H9 (cell line): Measurements from ENCODE around the gene BTBD3. TPM values are rescaled to one million over a fixed set of nuclear protein-coding genes. Genes with fewer than 3 reads are reported as not detected.

Source experiments
- DNase-seq: peaks from one replicate; pipeline ENCODE4 v3.0.0-alpha.2; 2017
- H2AFZ ChIP-seq: one replicate; pipeline ENCODE4 v1.6.1; 2013; ENCODE audit warnings: mild to moderate bottlenecking, low read length, control low read depth, moderate library complexity
- H2AK5ac ChIP-seq: 2 replicates; pipeline ENCODE4 v1.6.1; 2013; ENCODE audit warnings: low read length, control low read depth, mixed read lengths; ENCODE audit not compliant: insufficient read length
- H2BK120ac ChIP-seq: one replicate; pipeline ENCODE4 v1.6.1; 2013; ENCODE audit warnings: low read depth, mild to moderate bottlenecking, low read length, control low read depth, inconsistent platforms; ENCODE audit not compliant: poor library complexity, severe bottlenecking
- H2BK12ac ChIP-seq: 2 replicates; pipeline ENCODE4 v1.6.1; 2013; ENCODE audit warnings: low read length, control low read depth, mixed read lengths, low read depth; ENCODE audit not compliant: insufficient read length
- H2BK15ac ChIP-seq: 2 replicates; pipeline ENCODE4 v1.6.1; 2013; ENCODE audit warnings: low read depth, low read length, control low read depth
- H2BK20ac ChIP-seq: one replicate; pipeline ENCODE4 v1.6.1; 2013; ENCODE audit warnings: low read depth, mild to moderate bottlenecking, low read length, control low read depth, inconsistent platforms; ENCODE audit not compliant: poor library complexity, severe bottlenecking
- H2BK5ac ChIP-seq: 2 replicates; pipeline ENCODE4 v1.6.1; 2013; ENCODE audit warnings: low read length, control low read depth, mixed read lengths; ENCODE audit not compliant: insufficient read length
- H3K14ac ChIP-seq: 2 replicates; pipeline ENCODE4 v1.6.1; 2013; ENCODE audit warnings: low read length, control low read depth; ENCODE audit not compliant: insufficient read depth
- H3K18ac ChIP-seq: 2 replicates; pipeline ENCODE4 v1.6.1; 2013; ENCODE audit warnings: low read depth, mild to moderate bottlenecking, mixed read lengths, low read length, control low read depth; ENCODE audit not compliant: insufficient read length
- H3K23ac ChIP-seq: 2 replicates; pipeline ENCODE4 v1.6.1; 2013; ENCODE audit warnings: low read length, control low read depth, mixed read lengths, low read depth; ENCODE audit not compliant: insufficient read length
- H3K23me2 ChIP-seq: 2 replicates; pipeline ENCODE4 v1.6.1; 2013; ENCODE audit warnings: low read depth, mild to moderate bottlenecking, mixed read lengths, low read length, control low read depth; ENCODE audit not compliant: insufficient read length, poor library complexity, severe bottlenecking
- H3K27ac ChIP-seq: 2 replicates; pipeline ENCODE4 v1.5.1; 2013; ENCODE audit warnings: low read length, control low read depth, mixed read lengths, low read depth; ENCODE audit not compliant: insufficient read length
- H3K27me3 ChIP-seq: 2 replicates; pipeline ENCODE4 v1.6.1; 2013; ENCODE audit warnings: low read length, control low read depth, inconsistent platforms; ENCODE audit not compliant: insufficient read depth
- H3K4ac ChIP-seq: 2 replicates; pipeline ENCODE4 v1.6.1; 2013; ENCODE audit warnings: low read depth, mild to moderate bottlenecking, control low read depth, inconsistent platforms, low read length, moderate library complexity
- H3K4me1 ChIP-seq: 2 replicates; pipeline ENCODE4 v1.6.1; 2013; ENCODE audit warnings: low read length, control low read depth, inconsistent platforms; ENCODE audit not compliant: insufficient read depth
- H3K4me2 ChIP-seq: 2 replicates; pipeline ENCODE4 v1.6.1; 2013; ENCODE audit warnings: low read length, control low read depth, mixed read lengths; ENCODE audit not compliant: insufficient read length, insufficient read depth
- H3K56ac ChIP-seq: 2 replicates; pipeline ENCODE4 v1.6.1; 2013; ENCODE audit warnings: low read depth, mild to moderate bottlenecking, mixed read lengths, low read length, control low read depth; ENCODE audit not compliant: insufficient read length
- H3K79me1 ChIP-seq: 2 replicates; pipeline ENCODE4 v1.6.1; 2013; ENCODE audit warnings: low read depth, mild to moderate bottlenecking, moderate library complexity, low read length, control low read depth, inconsistent platforms; ENCODE audit not compliant: insufficient read depth, poor library complexity, severe bottlenecking
- H3K79me2 ChIP-seq: 2 replicates; pipeline ENCODE4 v1.6.1; 2013; ENCODE audit warnings: low read length, control low read depth, inconsistent platforms; ENCODE audit not compliant: insufficient read depth
- H3K9ac ChIP-seq: 2 replicates; pipeline ENCODE4 v1.6.1; 2013; ENCODE audit warnings: low read length, control low read depth, mixed read lengths; ENCODE audit not compliant: insufficient read length; ENCODE audit errors: extremely low read depth
- H3K9me3 ChIP-seq: one replicate; pipeline ENCODE4 v1.6.1; 2013; ENCODE audit warnings: low read depth, low read length, inconsistent platforms; ENCODE audit not compliant: control insufficient read depth
- H3T11ph ChIP-seq: one replicate; pipeline ENCODE4 v1.6.1; 2013; ENCODE audit warnings: mild to moderate bottlenecking, low read length, control low read depth, inconsistent platforms
- H4K20me1 ChIP-seq: one replicate; pipeline ENCODE4 v1.6.1; 2013; ENCODE audit not compliant: control insufficient read depth, insufficient read length, insufficient read depth
- H4K5ac ChIP-seq: 2 replicates; pipeline ENCODE4 v1.6.1; 2013; ENCODE audit warnings: low read depth, mild to moderate bottlenecking, mixed read lengths, low read length, control low read depth; ENCODE audit not compliant: insufficient read length
- H4K8ac ChIP-seq: replicated peaks from 2 replicates; pipeline ENCODE4 v1.6.1; 2013; ENCODE audit warnings: low read length, control low read depth, mixed read lengths, low read depth; ENCODE audit not compliant: insufficient read length
- H4K91ac ChIP-seq: 2 replicates; pipeline ENCODE4 v1.6.1; 2013; ENCODE audit warnings: low read depth, mild to moderate bottlenecking, moderate library complexity, mixed read lengths, low read length, control low read depth; ENCODE audit not compliant: insufficient read length
- H3K27ac Mint-ChIP-seq, 3 experiments: 2 replicates in 2 of 3; 3 replicates in 1 of 3; pipeline ENCODE4 v1.8.0; 2020 to 2021; ENCODE audit warnings: mixed read lengths in 3 of 3, mild to moderate bottlenecking in 1 of 3, moderate library complexity in 1 of 3
- H3K27me3 Mint-ChIP-seq: 2 replicates; pipeline ENCODE4 v1.8.0; 2021; ENCODE audit warnings: low read depth, mild to moderate bottlenecking, moderate library complexity, mixed read lengths
- H3K36me3 Mint-ChIP-seq, 3 experiments: 2 replicates in 2 of 3; 3 replicates in 1 of 3; pipeline ENCODE4 v1.8.0; 2020 to 2021; ENCODE audit warnings: low read depth in 3 of 3, mixed read lengths in 3 of 3; ENCODE audit not compliant: insufficient read depth in 1 of 3
- H3K4me1 Mint-ChIP-seq, 2 experiments: 2 replicates each; pipeline ENCODE4 v1.8.0; 2020; ENCODE audit warnings: mixed read lengths in 2 of 2
- H3K4me3 Mint-ChIP-seq, 2 experiments: 2 replicates in 1 of 2; 3 replicates in 1 of 2; pipeline ENCODE4 v1.8.0; 2020 to 2021; ENCODE audit warnings: mild to moderate bottlenecking in 2 of 2, mixed read lengths in 2 of 2, moderate library complexity in 1 of 2
- H3K9me3 Mint-ChIP-seq, 2 experiments: 2 replicates in 1 of 2; 3 replicates in 1 of 2; pipeline ENCODE4 v1.8.0; 2020; ENCODE audit warnings: mild to moderate bottlenecking in 2 of 2, mixed read lengths in 2 of 2, moderate library complexity in 1 of 2
- CTCF ChIP-seq: fragments of 200-600 bp; sonication (generic); conservative IDR thresholded peaks from 3 replicates; pipeline ENCODE4 v1.8.0; 2021; ENCODE audit warnings: antibody characterized with exemption, mild to moderate bottlenecking
- WGBS: extraction: QIAGEN DNeasy Blood & Tissue Kit; methylation state at CpG from one replicate; pipeline ENCODE4 v1.1.7; 2013; ENCODE audit warnings: missing lambda C conversion rate, low lambda C conversion rate, mixed read lengths; ENCODE audit not compliant: insufficient read length; ENCODE audit errors: extremely low coverage; 5-methylcytosine and 5-hydroxymethylcytosine counted together
- total RNA-seq: library from RNA; stranded (reverse); gene quantifications from 2 replicates; pipeline ENCODE4 v1.2.1, GENCODE V29; 2021

Gene BTBD3
- total RNA-seq, 1 experiment from 2014 or later: 62.1 TPM

GRCh38 chr20:11943778-11944177 lies 26.1 kb downstream of the BTBD3 start:
- H3K14ac ChIP-seq: no peak overlapping the region
- no peak overlapping the region for H3K9ac ChIP-seq
- no peak overlapping the region for H4K5ac ChIP-seq
- no peak overlapping the region for H3K23ac ChIP-seq
- no peak for DNase-seq
- H3K4me2 ChIP-seq: no peak overlapping the region
- H3K4ac ChIP-seq: no peak overlapping the region
- no peaks in the 10 kb centered on the region for H3K9me3 ChIP-seq
- H3K4me1 ChIP-seq: no peaks in the 10 kb centered on the region
- Mint-ChIP-seq H3K27me3 (no peaks in the 10 kb centered on the region), H3K4me1 (no peaks in the 10 kb centered on the region), H3K36me3 (no peaks in the 10 kb centered on the region), H3K4me3 (no peak overlapping the region), H3K27ac (no peak overlapping the region), H3K9me3 (no peaks in the 10 kb centered on the region)
- no peak overlapping the region for H2BK12ac ChIP-seq
- no peaks in the 10 kb centered on the region for H3K79me2 ChIP-seq
- H4K8ac ChIP-seq: no peak overlapping the region
- no peaks in the 10 kb centered on the region for H3K27me3 ChIP-seq
- H2BK5ac ChIP-seq: no peak overlapping the region
- H3K56ac ChIP-seq: no peak overlapping the region
- H3K23me2 ChIP-seq: no peaks in the 10 kb centered on the region
- H4K20me1 ChIP-seq: no peaks in the 10 kb centered on the region
- no peak overlapping the region for H2AK5ac ChIP-seq
- no CpG with 5 or more reads among the region's 6 CpGs for WGBS
- no peaks in the 10 kb centered on the region for H3K79me1 ChIP-seq
- H2BK120ac ChIP-seq: no peak overlapping the region
- no peak for TF ChIP-seq CTCF
- no peak overlapping the region for H2BK20ac ChIP-seq
- H4K91ac ChIP-seq: no peak overlapping the region
- H2AFZ ChIP-seq: no peak overlapping the region
- no peak overlapping the region for H3T11ph ChIP-seq
- no peak overlapping the region for H3K27ac ChIP-seq
- H2BK15ac ChIP-seq: no peak overlapping the region
- H3K18ac ChIP-seq: no peak overlapping the region
